HG03354 (cell line): ENCODE data around the gene RSPH1.

Experiments
- ATAC-seq: cut with Tn5 transposase; IDR thresholded peaks from one replicate; pipeline ENCODE4 v1.9.1; 2021; ENCODE audit warnings: mild to moderate bottlenecking; ENCODE audit not compliant: unreplicated experiment, poor library complexity, severe bottlenecking

The RSPH1 gene

GRCh38 chr21:42533306-42533962 lies 37.4 kb upstream of the RSPH1 start:
- ATAC-seq: no peak

GRCh38 chr21:42532466-42533181 lies 36.6 kb upstream of the RSPH1 start:
- no peak for ATAC-seq

- ATAC-seq: no peak
Measured at GRCh38 chr21:42531771-42532170, 35.7 kb upstream of the RSPH1 start.

GRCh38 chr21:42530167-42530518 lies 34.1 kb upstream of the RSPH1 start:
- no peak for ATAC-seq

- no peak for ATAC-seq
Measured at GRCh38 chr21:42527489-42528158, 31.6 kb upstream of the RSPH1 start.

- no peak for ATAC-seq
Measured at GRCh38 chr21:42527127-42527488, 31.1 kb upstream of the RSPH1 start.

GRCh38 chr21:42526379-42526727 lies 30.3 kb upstream of the RSPH1 start:
- no peak for ATAC-seq

- no peak for ATAC-seq
Measured at GRCh38 chr21:42525676-42526378, 29.8 kb upstream of the RSPH1 start.

- peak; percentile 15 for ATAC-seq
Measured at GRCh38 chr21:42525029-42525581, 29.1 kb upstream of the RSPH1 start.

- peak; percentile 80 for ATAC-seq
Measured at GRCh38 chr21:42524341-42525028, 28.5 kb upstream of the RSPH1 start.

GRCh38 chr21:42523941-42524340 lies 27.9 kb upstream of the RSPH1 start:
- ATAC-seq: no peak

- no peak for ATAC-seq
Measured at GRCh38 chr21:42523211-42523610, 27.2 kb upstream of the RSPH1 start.

GRCh38 chr21:42522771-42523170 lies 26.7 kb upstream of the RSPH1 start:
- ATAC-seq: no peak

GRCh38 chr21:42522271-42522670 lies 26.2 kb upstream of the RSPH1 start:
- ATAC-seq: no peak

- no peak for ATAC-seq
Measured at GRCh38 chr21:42521805-42522204, 25.8 kb upstream of the RSPH1 start.

GRCh38 chr21:42521384-42521783 lies 25.4 kb upstream of the RSPH1 start:
- ATAC-seq: no peak

GRCh38 chr21:42520628-42521253 lies 24.7 kb upstream of the RSPH1 start:
- no peak for ATAC-seq

GRCh38 chr21:42518626-42519025 lies 22.6 kb upstream of the RSPH1 start:
- ATAC-seq: no peak

GRCh38 chr21:42518215-42518614 lies 22.2 kb upstream of the RSPH1 start:
- no peak for ATAC-seq
